K562 (cell line): ENCODE measurements around the gene TMEM225B. TPM values are rescaled to one million over a fixed set of nuclear protein-coding genes. Genes with fewer than 3 reads are reported as not detected.
A peak's percentile ranks its signal among the peaks of the same experiment; 100 is the strongest.

Experiments
- ATAC-seq: fragments of 200-7000 bp; cut with Tn5 transposase; 3 replicates; pipeline ENCODE4 v1.9.1; 2020; ENCODE audit warnings: moderate library complexity
- BruUV-seq: library from RNA; stranded (reverse); fragments of 400-500 nt; replicated peaks from 2 replicates; lab custom pipeline; 2021; lab: Mats Ljungman, UMichigan
- CTCF ChIA-PET: fragments of 300-600 bp; formaldehyde crosslinking; extraction: SDS; loops from one replicate; lab custom pipeline; 2021; ENCODE audit warnings: low intra/inter-chr PET ratio; lab: Yijun Ruan, JAX
- POLR2A ChIA-PET: fragments of 300-600, 350-650 bp; sonication (Branson Sonifier 250); formaldehyde crosslinking; extraction: SDS; loops from one replicate; lab custom pipeline; 2021; ENCODE audit warnings: antibody characterized with exemption, inconsistent platforms; lab: Yijun Ruan, JAX
- DNase-seq, 4 experiments: peaks; one replicate each; pipeline versions ENCODE4 v3.0.0 to v3.0.0-alpha.2; 2011 to 2018; ENCODE audit warnings: low spot score in 3 of 4, mixed read lengths in 3 of 4; ENCODE audit errors: extremely low read depth in 1 of 4
- FAIRE-seq: peaks from 2 replicates; lab custom pipeline; 2011; peaks lifted over from hg19 to GRCh38; lab: Jason Lieb, UNC
- H2AFZ ChIP-seq: 2 replicates; pipeline ENCODE4 v1.6.0; 2011; ENCODE audit warnings: low read depth, low read length, control low read depth, inconsistent platforms
- H3K27ac ChIP-seq: fragments of 200-600 bp; 3 replicates; pipeline ENCODE4 v1.8.0; 2011; ENCODE audit warnings: low read depth, mild to moderate bottlenecking, control low read depth, inconsistent platforms, low read length, moderate library complexity, mixed read lengths; ENCODE audit errors: extremely low read depth
- H3K27me3 ChIP-seq, 2 experiments: fragments of 300-600 bp in 1 of 2; 2 replicates in 1 of 2; 3 replicates in 1 of 2; pipeline versions ENCODE4 v1.6.0 to v1.8.0; 2011; ENCODE audit warnings: inconsistent platforms in 2 of 2, low read length in 2 of 2, mild to moderate bottlenecking in 1 of 2, mixed read lengths in 1 of 2, moderate library complexity in 1 of 2; ENCODE audit not compliant: control insufficient read depth in 2 of 2, insufficient read depth in 2 of 2
- H3K36me3 ChIP-seq: fragments of 300-600 bp; 3 replicates; pipeline ENCODE4 v1.8.0; 2011; ENCODE audit warnings: mild to moderate bottlenecking, low read length, inconsistent platforms; ENCODE audit not compliant: control insufficient read depth, insufficient read depth
- H3K4me1 ChIP-seq, 2 experiments: fragments of 200-600 bp in 1 of 2; replicated peaks in 1 of 2; 2 replicates in 1 of 2; 3 replicates in 1 of 2; pipeline versions ENCODE4 v1.5.1 to v1.8.0; 2011; ENCODE audit warnings: inconsistent platforms in 2 of 2, low read length in 2 of 2, mild to moderate bottlenecking in 1 of 2, mixed read lengths in 1 of 2, moderate library complexity in 1 of 2; ENCODE audit not compliant: control insufficient read depth in 2 of 2, insufficient read depth in 2 of 2
- H3K4me2 ChIP-seq: 2 replicates; pipeline ENCODE4 v1.6.1; 2011; ENCODE audit warnings: low read length, control low read depth, inconsistent platforms, mixed read lengths; ENCODE audit not compliant: insufficient read depth
- H3K4me3 ChIP-seq: fragments of 200-600 bp; sonication (generic), shearing (Covaris generic); 2 replicates; pipeline ENCODE4 v1.5.1; 2016; ENCODE audit warnings: control low read depth, inconsistent platforms
- H3K79me2 ChIP-seq: fragments of 200-600 bp; 3 replicates; pipeline ENCODE4 v1.8.0; 2011; ENCODE audit warnings: low read length, inconsistent platforms; ENCODE audit not compliant: control insufficient read depth, insufficient read depth
- H3K9ac ChIP-seq, 2 experiments: 2 replicates each; pipeline versions ENCODE4 v1.6.0 to v1.6.1; 2011; ENCODE audit warnings: low read depth in 2 of 2, low read length in 2 of 2, control low read depth in 1 of 2, inconsistent platforms in 1 of 2, mild to moderate bottlenecking in 1 of 2, mixed read lengths in 1 of 2; ENCODE audit not compliant: insufficient read depth in 1 of 2
- H3K9me1 ChIP-seq: one replicate; pipeline ENCODE4 v1.6.0; 2011; ENCODE audit warnings: inconsistent platforms, mild to moderate bottlenecking, low read length, moderate library complexity; ENCODE audit not compliant: control insufficient read depth, insufficient read depth
- H3K9me3 ChIP-seq: replicated peaks from 2 replicates; pipeline ENCODE4 v1.5.1; 2011; ENCODE audit warnings: low read depth, low read length, inconsistent platforms; ENCODE audit not compliant: control insufficient read depth, insufficient read depth
- H4K20me1 ChIP-seq: replicated peaks from 2 replicates; pipeline ENCODE4 v1.6.1; 2011; ENCODE audit warnings: low read length, inconsistent platforms, mixed read lengths; ENCODE audit not compliant: control insufficient read depth, insufficient read depth
- CCAR2 ChIP-seq: fragments of 200-400 bp; formaldehyde crosslinking; IDR thresholded peaks from 2 replicates; pipeline ENCODE4 v1.6.1; 2017; ENCODE audit warnings: mild to moderate bottlenecking, low read depth, low read length
- CTCFL ChIP-seq: IDR thresholded peaks from 2 replicates; pipeline ENCODE4 v1.6.1; 2011; ENCODE audit warnings: borderline replicate concordance, low read depth, mild to moderate bottlenecking, moderate library complexity, low read length; ENCODE audit not compliant: insufficient read depth, poor library complexity, severe bottlenecking
- SFPQ ChIP-seq: fragments of 200-400 bp; formaldehyde crosslinking; IDR thresholded peaks from 2 replicates; pipeline ENCODE4 v1.6.1; 2017; ENCODE audit warnings: mild to moderate bottlenecking, low read depth, low read length, moderate library complexity
- THAP12 ChIP-seq: fragments of 250-450 bp; sonication (Bioruptor Pico); IDR thresholded peaks from 2 replicates; pipeline ENCODE4 v1.9.0; 2021; ENCODE audit warnings: mild to moderate bottlenecking, inconsistent platforms
- ZNF347 ChIP-seq: fragments of 450-650 bp; formaldehyde crosslinking; IDR thresholded peaks from 2 replicates; pipeline ENCODE4 v1.4.0; 2020; ENCODE audit warnings: low read depth, mild to moderate bottlenecking, moderate library complexity
- ZNF449 ChIP-seq: fragments of 250-450 bp; sonication (Bioruptor Pico); IDR thresholded peaks from 2 replicates; pipeline ENCODE4 v1.8.0; 2022; ENCODE audit warnings: moderate library complexity, mild to moderate bottlenecking, inconsistent platforms
- ZNF655 ChIP-seq: fragments of 250-450 bp; sonication (Bioruptor Pico); IDR thresholded peaks from 2 replicates; pipeline ENCODE4 v1.5.0; 2021
- WGBS: fragments of 100-300 bp; shearing (Covaris generic); methylation state at CpG from one replicate; pipeline ENCODE4 v1.1.6; 2016; ENCODE audit warnings: low coverage, mixed read lengths; ENCODE audit not compliant: insufficient coverage; ENCODE audit errors: missing lambda C conversion rate; 5-methylcytosine and 5-hydroxymethylcytosine counted together
- in situ Hi-C: fragments of 300-500 bp; cut with MboI; formaldehyde crosslinking; loops from 4 replicates; pipeline ENCODE4 v1.15.0; 2018; ENCODE audit warnings: inconsistent platforms, mixed read lengths
- intact Hi-C: fragments of 100-400 bp; cut with micrococcal nuclease; formaldehyde crosslinking; loops from 2 replicates; pipeline ENCODE4 v1.14.2; 2022
- polyA plus RNA-seq, 8 experiments: library from polyadenylated mRNA; depleted of rRNA in 4 of 8; stranded (reverse) in 5 of 8; unstranded in 3 of 8; fragments of >200 nt; fragmentation: Nextera tagmentation in 2 of 8; fragmentation: Illumina TruSeq in 1 of 8; extraction: Ambion mirVana in 2 of 8; extraction: Trizol in 1 of 8; gene quantifications; 2 replicates each; pipeline versions ENCODE4 v1.2.1 to v1.2.3, GENCODE V29; 2011 to 2014; ENCODE audit warnings: inconsistent platforms in 1 of 8, missing spikeins in 1 of 8
- total RNA-seq, 7 experiments: library from RNA; depleted of rRNA in 6 of 7; stranded (reverse); fragments of >200 nt in 6 of 7; fragmentation: Illumina TruSeq in 2 of 7; extraction: Trizol in 2 of 7; gene quantifications; 2 replicates each; pipeline versions ENCODE4 v1.2.1 to v1.2.3, GENCODE V29; 2011 to 2021; ENCODE audit warnings: low replicate concordance in 1 of 7

The TMEM225B gene
- total and polyA plus RNA-seq, 9 of the 15 experiments (the other 6 are each of a cell fraction or from before 2014, with no cell fraction given): 0.08 to 0.73 (median 0.56) TPM

GRCh38 chr7:99616359-99617191, 18.5 kb downstream of the TMEM225B start, which contains the start of gene ZSCAN25:
Gene ZSCAN25 (plus strand): TSS chr7:99616946. CDS start chr7:99619607, 2,661 bp downstream.
- Histone ChIP-seq H3K4me2 (peak within 1 kb of the TSS; percentile 98), H3K9me1 (no peaks in the 10 kb centered on the region), H3K4me3 (peak within 1 kb of the TSS; percentile 84), H3K4me1 (peaks cover 9 to 20% of the 10 kb centered on the region in 2 experiments; a peak in 4 of 5 replicates), H3K36me3 (peaks cover 37% of the 10 kb centered on the region), H3K27me3 (peaks cover 0 to 2% of the 10 kb centered on the region in 2 experiments; a peak in 1 of 5 replicates), H3K27ac (peak within 1 kb of the TSS; percentile 85), H2AFZ (peak within 1 kb of the TSS; percentile 100), H4K20me1 (peaks cover 5% of the 10 kb centered on the region; the same call in 1 of the 2 replicates), H3K9me3 (peaks cover 3% of the 10 kb centered on the region; the same call in 1 of the 2 replicates), H3K79me2 (peaks cover 16% of the 10 kb centered on the region), H3K9ac (peak within 1 kb of the TSS; percentile 91 to 100)
- POLR2A ChIA-PET: interaction anchor here (0.6 to 3.5 kb wide), 14 partner anchors 10 to 625 kb away, joined by 3 to 29 read pairs (median 4); partner anchors contain the start of genes TMEM225B, TRIM4, ZKSCAN5 and ZNF655
- peak; percentile 96 to 98 (median 96) for DNase-seq
- in situ Hi-C loops: no loop called here
- CTCF ChIA-PET: no interaction called here
- BruUV-seq: no TSS peak
- intact Hi-C loops: loop anchor here (1.0 to 2.0 kb wide), 3 partner anchors 58 to 110 kb away; partner anchors contain the start of gene ZNF655
- peak; percentile 97 for ATAC-seq
- under 1% methylated on average over 59 of the region's 60 CpGs for WGBS
- FAIRE-seq: peak; percentile 97
- TF ChIP-seq ZNF347 (CRISPR knock-in tag): no peak
- TF ChIP-seq THAP12 (CRISPR knock-in tag): peak; percentile 100
- no peak for TF ChIP-seq CCAR2
- no peak for TF ChIP-seq ZNF449
- TF ChIP-seq SFPQ: no peak
- TF ChIP-seq CTCFL: peak; percentile 97
- TF ChIP-seq ZNF655 (CRISPR knock-in tag): no peak
